Stomach (tissue), 9 donors: ENCODE results near the gene TRPV4. TPM values are rescaled to one million over a fixed set of nuclear protein-coding genes. Genes with fewer than 3 reads are reported as not detected.
"Not testable (repeated sequence)": the region's sequence is repeated elsewhere in the genome, so short reads cannot be mapped to it uniquely, and the experiment has no call there.

ENCODE experiments used
- DNase-seq, 2 donors: peaks; one replicate each; pipeline versions ENCODE4 v3.0.0 to v3.0.0-alpha.2; 2013 to 2019
- H3K27ac ChIP-seq, 5 donors: fragments of 200-600 bp in 4 of 5; sonication (generic) in 4 of 5; one replicate each; pipeline ENCODE4 v1.5.1; 2013 to 2019; ENCODE audit warnings: mild to moderate bottlenecking in 1 of 5, moderate library complexity in 1 of 5
- H3K27me3 ChIP-seq, 3 donors: fragments of 200-600 bp; sonication (generic); one replicate each; pipeline ENCODE4 v1.5.1; 2017 to 2019; ENCODE audit warnings: mixed run types in 1 of 3
- H3K36me3 ChIP-seq, 4 donors: fragments of 200-600 bp; sonication (generic); 1 replicate in 3 of 4; 2 replicates in 1 of 4; pipeline ENCODE4 v1.5.1; 2016 to 2019
- H3K4me1 ChIP-seq, 4 donors: fragments of 200-600 bp; sonication (generic); one replicate each; pipeline ENCODE4 v1.5.1; 2016 to 2019
- H3K4me3 ChIP-seq, 4 donors: fragments of 200-600 bp; sonication (generic) in 3 of 4; one replicate each; pipeline ENCODE4 v1.5.1; 2016 to 2019; ENCODE audit warnings: mild to moderate bottlenecking in 1 of 4
- H3K9me3 ChIP-seq, 4 donors: fragments of 200-600 bp; sonication (generic); one replicate each; pipeline ENCODE4 v1.5.1; 2016 to 2019
- CTCF ChIP-seq, 7 experiments: fragments of 450-650 bp in 4 of 7; fragments of 200-600 bp in 3 of 7; sonication (generic) in 3 of 7; IDR thresholded peaks; one replicate each; pipeline ENCODE4 v1.5.1; 2016 to 2019; ENCODE audit warnings: antibody characterized with exemption in 7 of 7, control low read depth in 2 of 7, mild to moderate bottlenecking in 1 of 7
- EP300 ChIP-seq: sonication (generic); formaldehyde crosslinking; IDR thresholded peaks from one replicate; pipeline ENCODE4 v1.6.1; 2017; ENCODE audit warnings: antibody characterized with exemption
- POLR2A ChIP-seq, 4 donors: fragments of 450-650 bp; IDR thresholded peaks; one replicate each; pipeline ENCODE4 v1.6.1; 2016; ENCODE audit warnings: antibody characterized with exemption in 4 of 4, control low read depth in 2 of 4, mild to moderate bottlenecking in 1 of 4, moderate library complexity in 1 of 4
- POLR2AphosphoS5 ChIP-seq, 3 donors: sonication (generic); formaldehyde crosslinking; IDR thresholded peaks; one replicate each; pipeline ENCODE4 v1.6.1; 2016; ENCODE audit warnings: antibody characterized with exemption in 3 of 3
- WGBS, 5 donors: extraction: QIAGEN DNeasy Blood & Tissue Kit in 3 of 5; methylation state at CpG; one replicate each; pipeline versions ENCODE4 v1.1.5 to v1.1.7; 2013 to 2018; 5-methylcytosine and 5-hydroxymethylcytosine counted together
- intact Hi-C: fragments of 100-400 bp; cut with DNase I; formaldehyde crosslinking; loops from one replicate; pipeline ENCODE4 v1.15.1; 2023; ENCODE audit warnings: low total_unique reads
- polyA plus RNA-seq, 3 donors: library from polyadenylated mRNA; stranded (reverse); fragments of 200-250 nt; gene quantifications; one replicate each; pipeline ENCODE4 v1.2.3, GENCODE V29; 2013
- total RNA-seq, 5 donors: library from RNA; depleted of rRNA; stranded (reverse); fragments of >200 nt; gene quantifications; one replicate each; pipeline versions ENCODE4 v1.1.0 to v1.2.3, GENCODE V29; 2014 to 2016
- donor health status: healthy with polysubstance abuse.
- donor health status: Bipolar disorder and iron deficiency.
- donor health status: healthy.

Gene TRPV4
- total and polyA plus RNA-seq, 8 donors = 0.75 to 3.8 (median 1.4) TPM; not detected in 4

GRCh38 chr12:109858764-109859163 is 25.6 kb upstream of the TRPV4 start:
- WGBS, 5 donors = 79 to 85% (median 82%) methylated on average over 5 of the region's 5 CpGs
- Histone ChIP-seq H3K4me3 (no peak overlapping the region), H3K4me1 (peaks cover 4 to 6% (median 6%) of the 10 kb centered on the region in 4 donors), H3K27ac (no peak overlapping the region), H3K9me3 (no peaks in the 10 kb centered on the region), H3K36me3 (peaks cover 23 to 64% (median 62%) of the 10 kb centered on the region in 4 donors), H3K27me3 (no peaks in the 10 kb centered on the region)
- no peak for DNase-seq
- intact Hi-C loops = no loop called here
- no peak for TF ChIP-seq POLR2A (IDR thresholded peaks at IDR 0.05)
- TF ChIP-seq POLR2AphosphoS5 (IDR thresholded peaks at IDR 0.05) = no peak
- no peak for TF ChIP-seq CTCF (IDR thresholded peaks at IDR 0.05)
- no peak for TF ChIP-seq EP300

- H3K36me3 ChIP-seq = peaks cover 23 to 66% (median 64%) of the 10 kb centered on the region in 4 donors
- 94 to 99% (median 95%) methylated on average over 6 of the region's 6 CpGs for WGBS, 5 donors
- intact Hi-C loops = no loop called here
- no peaks in the 10 kb centered on the region for H3K4me1 ChIP-seq
- no peak for DNase-seq
- TF ChIP-seq EP300 (no peak), POLR2AphosphoS5 (IDR thresholded peaks at IDR 0.05) (no peak), CTCF (IDR thresholded peaks at IDR 0.05) (no peak)
- H3K4me3 ChIP-seq = no peak overlapping the region
- no peaks in the 10 kb centered on the region for H3K9me3 ChIP-seq
- no peaks in the 10 kb centered on the region for H3K27me3 ChIP-seq
- H3K27ac ChIP-seq = no peak overlapping the region
Measured at GRCh38 chr12:109857715-109858114, 24.5 kb upstream of the TRPV4 start.

- Histone ChIP-seq H3K4me1 (no peaks in the 10 kb centered on the region), H3K27ac (no peak overlapping the region), H3K36me3 (peaks cover 23 to 75% (median 72%) of the 10 kb centered on the region in 4 donors), H3K4me3 (no peak overlapping the region), H3K27me3 (no peaks in the 10 kb centered on the region), H3K9me3 (no peaks in the 10 kb centered on the region)
- WGBS, 5 donors = 74 to 94% (median 93%) methylated on average over 8 to 14 of the region's 14 CpGs
- no peak for TF ChIP-seq EP300
- no peak for TF ChIP-seq POLR2AphosphoS5 (IDR thresholded peaks at IDR 0.05)
- no peak for TF ChIP-seq POLR2A (IDR thresholded peaks at IDR 0.05)
- no peak for TF ChIP-seq CTCF (IDR thresholded peaks at IDR 0.05)
- DNase-seq = no peak
- intact Hi-C loops = no loop called here
Measured at GRCh38 chr12:109855377-109855776, 22.2 kb upstream of the TRPV4 start.

GRCh38 chr12:109850518-109850917 is 17.3 kb upstream of the TRPV4 start:
- H3K27ac ChIP-seq, H3K4me3 ChIP-seq, H3K9me3 ChIP-seq, DNase-seq, H3K27me3 ChIP-seq, intact Hi-C loops: not testable (repeated sequence)
- H3K36me3 ChIP-seq = peaks cover 4 to 44% (median 40%) of the 10 kb centered on the region in 4 donors
- 86 to 95% (median 89%) methylated on average over 6 of the region's 6 CpGs for WGBS, 5 donors
- peaks cover 0 to 22% (median 1%) of the 10 kb centered on the region in 4 donors for H3K4me1 ChIP-seq

GRCh38 chr12:109847142-109847735 is 14.0 kb upstream of the TRPV4 start:
- Histone ChIP-seq H3K4me3 (no peak overlapping the region), H3K4me1 (peaks cover 0 to 27% (median 8%) of the 10 kb centered on the region in 4 donors), H3K27ac (no peak overlapping the region), H3K27me3 (no peaks in the 10 kb centered on the region), H3K36me3 (peaks cover 0 to 19% (median 15%) of the 10 kb centered on the region in 4 donors), H3K9me3 (no peaks in the 10 kb centered on the region)
- TF ChIP-seq CTCF (IDR thresholded peaks at IDR 0.05) (no peak), POLR2AphosphoS5 (IDR thresholded peaks at IDR 0.05) (no peak), EP300 (no peak), POLR2A (IDR thresholded peaks at IDR 0.05) (no peak)
- intact Hi-C loops = no loop called here
- DNase-seq = no peak
- 29 to 46% (median 33%) methylated on average over 7 of the region's 7 CpGs for WGBS, 5 donors
